ENCODE measurements around the gene CASZ1.

DNA sequence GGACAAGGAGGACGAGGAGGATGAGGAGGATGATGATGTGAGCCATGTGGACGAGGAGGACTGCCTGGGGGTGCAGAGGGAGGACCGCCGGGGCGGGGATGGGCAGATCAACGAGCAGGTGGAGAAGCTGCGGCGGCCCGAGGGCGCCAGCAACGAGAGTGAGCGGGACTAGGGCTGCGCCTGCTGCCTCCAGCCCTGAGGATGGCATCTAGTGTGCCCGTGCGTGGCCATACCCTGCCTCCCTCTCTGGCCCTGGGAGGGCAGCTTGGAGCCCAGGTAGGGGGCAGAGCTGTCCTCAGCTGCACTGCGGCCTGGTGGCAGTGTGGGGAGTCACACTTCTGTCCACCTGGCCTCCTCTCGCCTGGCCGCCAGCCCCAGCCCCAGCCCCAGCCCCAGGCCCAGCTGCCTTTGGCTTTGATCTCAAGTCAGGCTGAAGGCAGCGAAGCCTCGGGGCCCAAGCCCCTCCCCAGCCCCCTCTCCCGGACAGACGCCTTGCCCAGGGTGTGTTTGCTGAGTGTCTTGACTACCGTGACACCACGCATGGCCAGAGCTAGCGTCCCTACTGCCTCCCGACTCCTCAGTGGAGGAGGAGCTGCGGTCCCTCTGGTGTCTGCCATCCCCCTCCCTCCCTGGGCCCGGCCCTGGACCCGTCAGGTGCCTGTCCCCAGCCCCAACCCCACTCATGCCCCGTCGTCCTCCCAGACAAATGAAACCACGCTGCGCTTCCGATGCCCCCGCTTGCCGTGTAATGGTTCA lies 166.5 kb downstream of the CASZ1 start:
- TF ChIP-seq, protein P1, sequence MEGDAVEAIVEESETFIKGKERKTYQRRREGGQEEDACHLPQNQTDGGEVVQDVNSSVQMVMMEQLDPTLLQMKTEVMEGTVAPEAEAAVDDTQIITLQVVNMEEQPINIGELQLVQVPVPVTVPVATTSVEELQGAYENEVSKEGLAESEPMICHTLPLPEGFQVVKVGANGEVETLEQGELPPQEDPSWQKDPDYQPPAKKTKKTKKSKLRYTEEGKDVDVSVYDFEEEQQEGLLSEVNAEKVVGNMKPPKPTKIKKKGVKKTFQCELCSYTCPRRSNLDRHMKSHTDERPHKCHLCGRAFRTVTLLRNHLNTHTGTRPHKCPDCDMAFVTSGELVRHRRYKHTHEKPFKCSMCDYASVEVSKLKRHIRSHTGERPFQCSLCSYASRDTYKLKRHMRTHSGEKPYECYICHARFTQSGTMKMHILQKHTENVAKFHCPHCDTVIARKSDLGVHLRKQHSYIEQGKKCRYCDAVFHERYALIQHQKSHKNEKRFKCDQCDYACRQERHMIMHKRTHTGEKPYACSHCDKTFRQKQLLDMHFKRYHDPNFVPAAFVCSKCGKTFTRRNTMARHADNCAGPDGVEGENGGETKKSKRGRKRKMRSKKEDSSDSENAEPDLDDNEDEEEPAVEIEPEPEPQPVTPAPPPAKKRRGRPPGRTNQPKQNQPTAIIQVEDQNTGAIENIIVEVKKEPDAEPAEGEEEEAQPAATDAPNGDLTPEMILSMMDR (IDR thresholded peaks at IDR 0.05) = no peak
- TF ChIP-seq EZH2phosphoT487 (IDR thresholded peaks at IDR 0.05) = no peak

Measured in neural progenitor cell (in vitro differentiated cells).